ENCODE measurements around the gene ERC1. TPM values are rescaled to one million over a fixed set of nuclear protein-coding genes. Genes with fewer than 3 reads are reported as not detected.

The ERC1 gene
- total and polyA plus RNA-seq, 2 donors (not counting 1 experiment from before 2014, with no cell fraction given) = 19.7 to 34.5 TPM

DNA sequence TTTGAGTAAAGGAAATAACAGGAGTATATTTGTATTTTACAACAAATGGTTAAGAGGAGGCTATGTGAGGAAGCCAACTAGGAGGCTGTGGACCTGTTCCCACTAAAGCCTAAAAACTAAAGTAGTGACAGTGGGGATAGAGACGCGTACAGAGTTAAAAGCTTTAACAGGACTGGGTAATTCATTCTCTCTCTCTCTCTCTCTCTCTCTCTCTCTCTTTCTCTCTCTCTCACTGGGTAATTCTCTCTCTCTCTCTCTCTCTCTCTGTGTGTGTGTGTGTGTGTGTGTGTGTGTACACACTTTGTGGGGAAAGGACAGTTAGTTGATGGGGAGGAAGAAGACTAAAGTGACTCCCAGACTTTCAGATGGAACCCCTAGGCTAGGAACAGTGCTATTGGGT, 16.3 kb downstream of the ERC1 start:
- TF ChIP-seq, protein P1, sequence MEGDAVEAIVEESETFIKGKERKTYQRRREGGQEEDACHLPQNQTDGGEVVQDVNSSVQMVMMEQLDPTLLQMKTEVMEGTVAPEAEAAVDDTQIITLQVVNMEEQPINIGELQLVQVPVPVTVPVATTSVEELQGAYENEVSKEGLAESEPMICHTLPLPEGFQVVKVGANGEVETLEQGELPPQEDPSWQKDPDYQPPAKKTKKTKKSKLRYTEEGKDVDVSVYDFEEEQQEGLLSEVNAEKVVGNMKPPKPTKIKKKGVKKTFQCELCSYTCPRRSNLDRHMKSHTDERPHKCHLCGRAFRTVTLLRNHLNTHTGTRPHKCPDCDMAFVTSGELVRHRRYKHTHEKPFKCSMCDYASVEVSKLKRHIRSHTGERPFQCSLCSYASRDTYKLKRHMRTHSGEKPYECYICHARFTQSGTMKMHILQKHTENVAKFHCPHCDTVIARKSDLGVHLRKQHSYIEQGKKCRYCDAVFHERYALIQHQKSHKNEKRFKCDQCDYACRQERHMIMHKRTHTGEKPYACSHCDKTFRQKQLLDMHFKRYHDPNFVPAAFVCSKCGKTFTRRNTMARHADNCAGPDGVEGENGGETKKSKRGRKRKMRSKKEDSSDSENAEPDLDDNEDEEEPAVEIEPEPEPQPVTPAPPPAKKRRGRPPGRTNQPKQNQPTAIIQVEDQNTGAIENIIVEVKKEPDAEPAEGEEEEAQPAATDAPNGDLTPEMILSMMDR (conservative IDR thresholded peaks at IDR 0.05 in 1 of 2, IDR thresholded peaks at IDR 0.05 in 1 of 2; ENCODE audit: low read depth in 1 of 2, low read length in 2 of 2) = no peak
- TF ChIP-seq EZH2 (IDR thresholded peaks at IDR 0.05; ENCODE audit: low read length, missing control alignments) = no peak
- no peaks in the 10 kb centered on the region for H3K36me3 ChIP-seq (ENCODE audit: control insufficient read depth, insufficient read depth, low read length)
- no peaks in the 10 kb centered on the region for H3K9me3 ChIP-seq (ENCODE audit: control insufficient read depth, insufficient read depth, low read depth, low read length)
- H3K4me2 ChIP-seq (ENCODE audit: extremely low read depth, insufficient read depth, low read length) = no peak overlapping the region
- no peak for DNase-seq (ENCODE audit: low read depth in 2 of 2)
- no peak overlapping the region for H3K4me3 ChIP-seq (replicated peaks in 1 of 4; ENCODE audit: control extremely low read depth in 1 of 4, insufficient read depth in 1 of 4, low read depth in 3 of 4, low read length in 4 of 4)
- H3K27me3 ChIP-seq (ENCODE audit: control insufficient read depth, insufficient read depth, low read length) = no peaks in the 10 kb centered on the region
- H4K20me1 ChIP-seq (ENCODE audit: control insufficient read depth, extremely low read depth, insufficient read depth, low read length) = no peaks in the 10 kb centered on the region
- H3K27ac ChIP-seq (ENCODE audit: insufficient read depth, low read length) = no peak overlapping the region
- H3K4me1 ChIP-seq (ENCODE audit: control insufficient read depth, extremely low read depth, insufficient read depth, low read length) = no peaks in the 10 kb centered on the region
- no peak overlapping the region for H3K9ac ChIP-seq (ENCODE audit: insufficient read depth, low read length)
- H3K79me2 ChIP-seq (ENCODE audit: control insufficient read depth, insufficient read depth, low read length) = peaks cover 34% of the 10 kb centered on the region
- H2AFZ ChIP-seq (ENCODE audit: low read length) = no peak overlapping the region

GRCh38 chr12:1007994-1008393, 17.0 kb downstream of the ERC1 start:
- no peak for DNase-seq (ENCODE audit: low read depth in 2 of 2)
- no peak overlapping the region for H3K27ac ChIP-seq (ENCODE audit: insufficient read depth, low read length)
- no peak overlapping the region for H2AFZ ChIP-seq (ENCODE audit: low read length)
- TF ChIP-seq, protein P1 (conservative IDR thresholded peaks at IDR 0.05 in 1 of 2, IDR thresholded peaks at IDR 0.05 in 1 of 2; ENCODE audit: low read depth in 1 of 2, low read length in 2 of 2) = no peak
- TF ChIP-seq EZH2 (IDR thresholded peaks at IDR 0.05; ENCODE audit: low read length, missing control alignments) = no peak
- H3K27me3 ChIP-seq (ENCODE audit: control insufficient read depth, insufficient read depth, low read length) = no peaks in the 10 kb centered on the region
- no peak overlapping the region for H3K4me3 ChIP-seq (replicated peaks in 1 of 4; ENCODE audit: control extremely low read depth in 1 of 4, insufficient read depth in 1 of 4, low read depth in 3 of 4, low read length in 4 of 4)
- no peaks in the 10 kb centered on the region for H3K9me3 ChIP-seq (ENCODE audit: control insufficient read depth, insufficient read depth, low read depth, low read length)
- H3K4me2 ChIP-seq (ENCODE audit: extremely low read depth, insufficient read depth, low read length) = no peak overlapping the region
- no peak overlapping the region for H3K9ac ChIP-seq (ENCODE audit: insufficient read depth, low read length)
- no peaks in the 10 kb centered on the region for H3K4me1 ChIP-seq (ENCODE audit: control insufficient read depth, extremely low read depth, insufficient read depth, low read length)
- H4K20me1 ChIP-seq (ENCODE audit: control insufficient read depth, extremely low read depth, insufficient read depth, low read length) = no peaks in the 10 kb centered on the region
- no peaks in the 10 kb centered on the region for H3K36me3 ChIP-seq (ENCODE audit: control insufficient read depth, insufficient read depth, low read length)
- H3K79me2 ChIP-seq (ENCODE audit: control insufficient read depth, insufficient read depth, low read length) = peaks cover 30% of the 10 kb centered on the region

DNA sequence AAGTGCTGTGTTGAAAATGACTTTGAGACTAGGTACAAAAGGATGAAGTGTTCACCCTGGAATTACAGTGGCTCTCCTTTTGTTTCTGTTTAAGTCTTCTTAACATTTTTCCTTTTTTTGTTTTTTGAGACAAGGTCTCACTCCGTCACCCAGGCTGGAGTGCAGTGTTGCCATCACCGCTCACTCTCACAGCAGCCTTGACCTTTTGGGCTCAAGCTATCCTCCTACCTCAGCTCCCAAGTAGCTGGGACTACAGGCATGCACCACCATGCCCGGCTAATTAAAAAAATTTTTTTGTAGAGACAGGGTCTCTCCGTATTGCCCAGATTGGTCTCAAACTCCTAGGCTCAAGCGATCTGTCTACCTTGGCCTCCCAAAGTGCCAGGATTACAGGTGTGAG, 20.1 kb downstream of the ERC1 start:
- H3K4me2 ChIP-seq (ENCODE audit: extremely low read depth, insufficient read depth, low read length) = no peak overlapping the region
- no peaks in the 10 kb centered on the region for H4K20me1 ChIP-seq (ENCODE audit: control insufficient read depth, extremely low read depth, insufficient read depth, low read length)
- no peak for DNase-seq (ENCODE audit: low read depth in 2 of 2)
- TF ChIP-seq, protein P1 (conservative IDR thresholded peaks at IDR 0.05 in 1 of 2, IDR thresholded peaks at IDR 0.05 in 1 of 2; ENCODE audit: low read depth in 1 of 2, low read length in 2 of 2) = no peak
- no peak for TF ChIP-seq EZH2 (IDR thresholded peaks at IDR 0.05; ENCODE audit: low read length, missing control alignments)
- no peaks in the 10 kb centered on the region for H3K9me3 ChIP-seq (ENCODE audit: control insufficient read depth, insufficient read depth, low read depth, low read length)
- H3K79me2 ChIP-seq (ENCODE audit: control insufficient read depth, insufficient read depth, low read length) = peaks cover 30% of the 10 kb centered on the region
- H3K27me3 ChIP-seq (ENCODE audit: control insufficient read depth, insufficient read depth, low read length) = no peaks in the 10 kb centered on the region
- no peak overlapping the region for H3K4me3 ChIP-seq (replicated peaks in 1 of 4; ENCODE audit: control extremely low read depth in 1 of 4, insufficient read depth in 1 of 4, low read depth in 3 of 4, low read length in 4 of 4)
- peaks cover 6% of the 10 kb centered on the region for H3K4me1 ChIP-seq (ENCODE audit: control insufficient read depth, extremely low read depth, insufficient read depth, low read length)
- no peak overlapping the region for H3K27ac ChIP-seq (ENCODE audit: insufficient read depth, low read length)
- H3K36me3 ChIP-seq (ENCODE audit: control insufficient read depth, insufficient read depth, low read length) = no peaks in the 10 kb centered on the region
- H2AFZ ChIP-seq (ENCODE audit: low read length) = no peak overlapping the region
- H3K9ac ChIP-seq (ENCODE audit: insufficient read depth, low read length) = no peak overlapping the region
